Epithelial cell of proximal tubule (primary cell): ENCODE results near the gene SAG. TPM values are rescaled to one million over a fixed set of nuclear protein-coding genes. Genes with fewer than 3 reads are reported as not detected.

Experiments
- DNase-seq: peaks from one replicate; pipeline ENCODE4 v3.0.0-alpha.2; 2011; ENCODE audit warnings: low read depth
- H3K4me3 ChIP-seq: 2 replicates; pipeline ENCODE4 v1.5.1; 2011; ENCODE audit warnings: low read depth, mild to moderate bottlenecking, low read length
- CTCF ChIP-seq: conservative IDR thresholded peaks from 2 replicates; pipeline ENCODE4 v1.5.1; 2012; ENCODE audit warnings: low read depth, mild to moderate bottlenecking, low read length
- total RNA-seq: library from RNA; depleted of rRNA; stranded (reverse); fragments of >200 nt; gene quantifications from 2 replicates; pipeline ENCODE4 v1.2.3, GENCODE V29; 2015

SAG gene
- total RNA-seq, 1 donor from 2014 or later, result not detected

- no peak for TF ChIP-seq CTCF
- no peak overlapping the region for H3K4me3 ChIP-seq
- DNase-seq, result no peak
Measured at GRCh38 chr2:233301248-233301647, 6.4 kb upstream of the SAG start.

GRCh38 chr2:233301811-233302210 lies 5.8 kb upstream of the SAG start:
- H3K4me3 ChIP-seq, result no peak overlapping the region
- no peak for TF ChIP-seq CTCF
- no peak for DNase-seq

- H3K4me3 ChIP-seq, result no peak overlapping the region
- TF ChIP-seq CTCF, result no peak
- no peak for DNase-seq
Measured at GRCh38 chr2:233303252-233303651, 4.4 kb upstream of the SAG start.

GRCh38 chr2:233311241-233311926 lies 3.8 kb downstream of the SAG start:
- H3K4me3 ChIP-seq, result no peak overlapping the region
- DNase-seq, result no peak
- no peak for TF ChIP-seq CTCF

GRCh38 chr2:233312874-233313273 lies 5.3 kb downstream of the SAG start:
- no peak for DNase-seq
- H3K4me3 ChIP-seq, result no peak overlapping the region
- no peak for TF ChIP-seq CTCF

GRCh38 chr2:233314180-233314925 lies 6.7 kb downstream of the SAG start:
- no peak for DNase-seq

More at GRCh38 chr2:233314180-233314925, 6.7 kb downstream of the SAG start:
- no peak for TF ChIP-seq CTCF
- no peak overlapping the region for H3K4me3 ChIP-seq
